ENCODE measurements around the gene COQ5.
"Not testable (repeated sequence)": the region's sequence is repeated elsewhere in the genome, so short reads cannot be mapped to it uniquely, and the experiment has no call there.

DNA sequence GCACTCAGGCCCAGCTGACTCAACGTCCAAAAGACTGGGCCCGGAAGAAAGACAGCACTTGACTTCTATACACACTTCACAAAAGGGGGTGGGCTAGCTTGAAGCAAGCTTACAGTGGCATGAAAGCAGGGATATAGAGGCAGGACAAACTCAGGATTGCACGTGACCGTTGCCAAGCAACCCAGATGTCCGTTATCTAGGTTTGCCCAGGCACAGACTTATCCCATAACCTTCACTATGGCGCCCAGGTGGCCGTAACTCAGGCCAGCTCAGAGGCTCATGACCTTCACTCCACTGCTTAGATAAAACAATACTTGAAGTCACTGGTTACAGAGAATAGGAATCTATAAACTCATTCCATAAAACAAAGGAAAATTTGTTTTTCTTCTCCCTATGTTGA, 41.4 kb downstream of the COQ5 start:
- TF ChIP-seq, protein P1, sequence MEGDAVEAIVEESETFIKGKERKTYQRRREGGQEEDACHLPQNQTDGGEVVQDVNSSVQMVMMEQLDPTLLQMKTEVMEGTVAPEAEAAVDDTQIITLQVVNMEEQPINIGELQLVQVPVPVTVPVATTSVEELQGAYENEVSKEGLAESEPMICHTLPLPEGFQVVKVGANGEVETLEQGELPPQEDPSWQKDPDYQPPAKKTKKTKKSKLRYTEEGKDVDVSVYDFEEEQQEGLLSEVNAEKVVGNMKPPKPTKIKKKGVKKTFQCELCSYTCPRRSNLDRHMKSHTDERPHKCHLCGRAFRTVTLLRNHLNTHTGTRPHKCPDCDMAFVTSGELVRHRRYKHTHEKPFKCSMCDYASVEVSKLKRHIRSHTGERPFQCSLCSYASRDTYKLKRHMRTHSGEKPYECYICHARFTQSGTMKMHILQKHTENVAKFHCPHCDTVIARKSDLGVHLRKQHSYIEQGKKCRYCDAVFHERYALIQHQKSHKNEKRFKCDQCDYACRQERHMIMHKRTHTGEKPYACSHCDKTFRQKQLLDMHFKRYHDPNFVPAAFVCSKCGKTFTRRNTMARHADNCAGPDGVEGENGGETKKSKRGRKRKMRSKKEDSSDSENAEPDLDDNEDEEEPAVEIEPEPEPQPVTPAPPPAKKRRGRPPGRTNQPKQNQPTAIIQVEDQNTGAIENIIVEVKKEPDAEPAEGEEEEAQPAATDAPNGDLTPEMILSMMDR (IDR thresholded peaks at IDR 0.05) = not testable (repeated sequence)
- TF ChIP-seq POLR2A (IDR thresholded peaks at IDR 0.05) = not testable (repeated sequence)
